Ovary (tissue), 9 donors: Measurements from ENCODE around the gene SHMT2. TPM values are rescaled to one million over a fixed set of nuclear protein-coding genes. Genes with fewer than 3 reads are reported as not detected.

Experiments
- DNase-seq, 5 donors: peaks; one replicate each; pipeline ENCODE4 v3.0.0-alpha.2; 2019 to 2020
- H3K27ac ChIP-seq, 2 donors: fragments of 200-600 bp; one replicate each; pipeline versions ENCODE4 v1.5.1 to v1.8.0; 2019 to 2022
- H3K27me3 ChIP-seq: fragments of 200-600 bp; one replicate; pipeline ENCODE4 v1.8.0; 2022
- H3K36me3 ChIP-seq: fragments of 200-600 bp; sonication (generic); one replicate; pipeline ENCODE4 v1.5.1; 2019
- H3K4me1 ChIP-seq: one replicate; pipeline ENCODE4 v1.8.1; 2013; ENCODE audit warnings: mild to moderate bottlenecking, moderate library complexity; ENCODE audit not compliant: insufficient read depth
- H3K4me3 ChIP-seq: fragments of 200-600 bp; sonication (generic); one replicate; pipeline ENCODE4 v1.5.1; 2017
- H3K9me3 ChIP-seq, 2 donors: fragments of 200-600 bp in 1 of 2; sonication (generic) in 1 of 2; one replicate each; pipeline versions ENCODE4 v1.5.1 to v1.8.1; 2013 to 2019; ENCODE audit warnings: mild to moderate bottlenecking in 1 of 2, moderate library complexity in 1 of 2
- EP300 ChIP-seq: sonication (generic); formaldehyde crosslinking; IDR thresholded peaks from one replicate; pipeline ENCODE4 v1.6.1; 2017; ENCODE audit warnings: antibody characterized with exemption
- POLR2A ChIP-seq: fragments of 450-650 bp; IDR thresholded peaks from one replicate; pipeline ENCODE4 v1.6.1; 2017; ENCODE audit warnings: antibody characterized with exemption, mild to moderate bottlenecking, moderate library complexity
- WGBS, 3 donors: extraction: QIAGEN DNeasy Blood & Tissue Kit in 1 of 3; methylation state at CpG; one replicate each; pipeline versions ENCODE4 v1.1.5 to v1.1.7; 2013 to 2017; 5-methylcytosine and 5-hydroxymethylcytosine counted together
- intact Hi-C, 4 donors: fragments of 100-400 bp; cut with DNase I; formaldehyde crosslinking; loops; one replicate each; pipeline versions ENCODE4 v1.11.0 to v1.15.1; 2022 to 2023
- polyA plus RNA-seq, 2 donors: library from polyadenylated mRNA; stranded (reverse); fragments of 200-250 nt in 1 of 2; fragments of 350-450 nt in 1 of 2; fragmentation: Illumina TruSeq in 1 of 2; extraction: RNeasy Lipid Tissue Mini Kit (QIAGEN cat#74804) in 1 of 2; gene quantifications; one replicate each; pipeline ENCODE4 v1.2.3, GENCODE V29; 2013 to 2014
- total RNA-seq, 7 donors: library from RNA; depleted of rRNA in 2 of 7; stranded (reverse); fragments of >200 nt in 2 of 7; fragmentation: NEBNext Ultra II Directional in 3 of 7; extraction: Animal tissue kit (Norgen Biotek cat#: 25700) in 3 of 7; gene quantifications; one replicate each; pipeline versions ENCODE4 v1.1.0 to v1.2.4, GENCODE V29; 2016 to 2023
- TF ChIP-seq, protein P1 (sequence below), 3 donors: fragments of 450-650 bp in 2 of 3; fragments of 200-600 bp in 1 of 3; IDR thresholded peaks; one replicate each; pipeline versions ENCODE4 v1.5.1 to v1.8.0; 2016 to 2022; ENCODE audit warnings: antibody characterized with exemption in 3 of 3, mild to moderate bottlenecking in 1 of 3
- donor health status: DM: no; HTN: no; CAD: no; lungs with moderate emphysema.
- donor health status: DM: no; HTN: no; CAD: no.
- donor health status: Bipolar disorder and iron deficiency.
- donor health status: DM: yes; HTN: yes; CAD: no.
- donor health status: DM: no; HTN: no; CAD: no.
- donor health status: DM: yes; HTN: yes; CAD: no.

SHMT2 gene
- total and polyA plus RNA-seq, 9 donors, result 23.0 to 185 (median 42.0) TPM

DNA sequence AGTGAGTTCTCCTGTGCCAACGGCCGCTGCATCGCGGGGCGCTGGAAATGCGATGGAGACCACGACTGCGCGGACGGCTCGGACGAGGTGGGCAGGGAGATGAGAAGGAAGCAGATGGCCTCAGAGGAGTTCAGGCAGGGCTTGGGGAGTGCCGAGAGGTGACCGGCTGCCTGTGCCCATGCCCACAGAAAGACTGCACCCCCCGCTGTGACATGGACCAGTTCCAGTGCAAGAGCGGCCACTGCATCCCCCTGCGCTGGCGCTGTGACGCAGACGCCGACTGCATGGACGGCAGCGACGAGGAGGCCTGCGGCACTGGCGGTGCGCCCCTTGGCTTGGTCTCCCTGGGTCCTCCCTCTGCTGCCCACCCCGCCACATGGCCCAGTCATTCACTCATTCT is 26.3 kb upstream of the SHMT2 start:
- Histone ChIP-seq H3K4me1 (no peaks in the 10 kb centered on the region), H3K4me3 (no peak overlapping the region), H3K27ac (no peak overlapping the region), H3K9me3 (no peaks in the 10 kb centered on the region), H3K36me3 (peaks cover under 1% of the 10 kb centered on the region), H3K27me3 (no peaks in the 10 kb centered on the region)
- DNase-seq, result no peak
- intact Hi-C loops, result no loop called here
- 92 to 94% (median 94%) methylated on average over 28 of the region's 28 CpGs for WGBS, 3 donors
- no peak for TF ChIP-seq POLR2A
- TF ChIP-seq, protein P1, sequence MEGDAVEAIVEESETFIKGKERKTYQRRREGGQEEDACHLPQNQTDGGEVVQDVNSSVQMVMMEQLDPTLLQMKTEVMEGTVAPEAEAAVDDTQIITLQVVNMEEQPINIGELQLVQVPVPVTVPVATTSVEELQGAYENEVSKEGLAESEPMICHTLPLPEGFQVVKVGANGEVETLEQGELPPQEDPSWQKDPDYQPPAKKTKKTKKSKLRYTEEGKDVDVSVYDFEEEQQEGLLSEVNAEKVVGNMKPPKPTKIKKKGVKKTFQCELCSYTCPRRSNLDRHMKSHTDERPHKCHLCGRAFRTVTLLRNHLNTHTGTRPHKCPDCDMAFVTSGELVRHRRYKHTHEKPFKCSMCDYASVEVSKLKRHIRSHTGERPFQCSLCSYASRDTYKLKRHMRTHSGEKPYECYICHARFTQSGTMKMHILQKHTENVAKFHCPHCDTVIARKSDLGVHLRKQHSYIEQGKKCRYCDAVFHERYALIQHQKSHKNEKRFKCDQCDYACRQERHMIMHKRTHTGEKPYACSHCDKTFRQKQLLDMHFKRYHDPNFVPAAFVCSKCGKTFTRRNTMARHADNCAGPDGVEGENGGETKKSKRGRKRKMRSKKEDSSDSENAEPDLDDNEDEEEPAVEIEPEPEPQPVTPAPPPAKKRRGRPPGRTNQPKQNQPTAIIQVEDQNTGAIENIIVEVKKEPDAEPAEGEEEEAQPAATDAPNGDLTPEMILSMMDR (IDR thresholded peaks at IDR 0.05), result no peak

DNA sequence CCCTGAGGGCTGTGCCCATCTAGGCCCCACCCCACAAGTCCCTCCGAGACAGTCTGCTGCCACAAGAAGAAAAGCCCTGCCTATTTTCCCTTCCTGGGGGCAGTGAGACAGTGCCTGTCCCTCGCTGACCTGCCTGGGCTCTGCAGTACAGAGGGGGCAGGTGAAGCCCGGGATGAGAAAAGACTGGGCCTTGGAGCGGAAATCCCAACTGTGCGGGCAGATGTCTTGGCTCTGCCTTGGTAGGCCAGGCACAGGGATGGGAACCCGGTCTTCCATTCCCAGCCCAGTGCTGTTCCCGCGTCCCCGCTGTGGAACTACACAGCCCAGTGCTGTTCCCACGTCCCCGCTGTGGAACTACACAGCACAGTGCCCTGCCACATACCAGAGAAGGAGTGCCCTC is 25.7 kb upstream of the SHMT2 start:
- 80 to 84% (median 82%) methylated on average over 11 of the region's 11 CpGs for WGBS, 3 donors

DNA sequence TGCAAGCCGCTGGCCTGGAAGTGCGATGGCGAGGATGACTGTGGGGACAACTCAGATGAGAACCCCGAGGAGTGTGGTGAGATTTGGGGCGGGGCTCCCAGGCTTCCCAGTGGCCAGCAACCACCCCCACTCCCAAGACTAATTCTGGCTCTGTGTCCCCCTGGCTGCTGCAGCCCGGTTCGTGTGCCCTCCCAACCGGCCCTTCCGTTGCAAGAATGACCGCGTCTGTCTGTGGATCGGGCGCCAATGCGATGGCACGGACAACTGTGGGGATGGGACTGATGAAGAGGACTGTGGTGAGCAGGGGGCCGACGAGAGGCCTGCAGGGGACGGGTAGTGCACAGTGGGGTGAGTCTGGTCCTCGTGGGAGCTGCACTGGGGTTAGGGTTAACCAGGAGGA is 25.1 kb upstream of the SHMT2 start:
- no peak for DNase-seq
- H3K9me3 ChIP-seq, result no peaks in the 10 kb centered on the region
- intact Hi-C loops, result no loop called here
- 84 to 85% (median 84%) methylated on average over 19 of the region's 19 CpGs for WGBS, 3 donors
- H3K27ac ChIP-seq, result no peak overlapping the region
- TF ChIP-seq, protein P1 (IDR thresholded peaks at IDR 0.05), result no peak
- TF ChIP-seq POLR2A (no peak), EP300 (no peak)
- no peaks in the 10 kb centered on the region for H3K4me1 ChIP-seq
- H3K27me3 ChIP-seq, result no peaks in the 10 kb centered on the region
- no peak overlapping the region for H3K4me3 ChIP-seq
- no peaks in the 10 kb centered on the region for H3K36me3 ChIP-seq

More for the DNA sequence above, 25.7 kb upstream of the SHMT2 start:
- Histone ChIP-seq H3K9me3 (no peaks in the 10 kb centered on the region), H3K4me1 (no peaks in the 10 kb centered on the region), H3K27me3 (no peaks in the 10 kb centered on the region), H3K4me3 (no peak overlapping the region), H3K36me3 (no peaks in the 10 kb centered on the region), H3K27ac (no peak overlapping the region)
- intact Hi-C loops, result no loop called here
- no peak for DNase-seq
- TF ChIP-seq, protein P1 (IDR thresholded peaks at IDR 0.05), result no peak
- TF ChIP-seq POLR2A (no peak), EP300 (no peak)

DNA sequence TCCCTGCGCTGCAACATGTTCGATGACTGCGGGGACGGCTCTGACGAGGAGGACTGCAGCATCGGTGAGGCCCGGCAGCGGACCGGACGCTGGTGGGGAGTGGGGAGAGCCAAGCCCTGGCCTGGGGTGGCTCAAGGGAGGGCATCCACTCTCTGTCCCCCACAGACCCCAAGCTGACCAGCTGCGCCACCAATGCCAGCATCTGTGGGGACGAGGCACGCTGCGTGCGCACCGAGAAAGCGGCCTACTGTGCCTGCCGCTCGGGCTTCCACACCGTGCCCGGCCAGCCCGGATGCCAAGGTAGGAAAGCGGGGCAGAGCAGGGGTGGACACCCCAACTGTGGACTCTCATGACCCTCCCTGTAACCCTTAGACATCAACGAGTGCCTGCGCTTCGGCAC is 24.3 kb upstream of the SHMT2 start:
- intact Hi-C loops, result no loop called here
- no peak for DNase-seq
- Histone ChIP-seq H3K4me3 (no peak overlapping the region), H3K36me3 (no peaks in the 10 kb centered on the region), H3K4me1 (no peaks in the 10 kb centered on the region), H3K27ac (no peak overlapping the region), H3K27me3 (no peaks in the 10 kb centered on the region), H3K9me3 (no peaks in the 10 kb centered on the region)
- WGBS, 3 donors, result 86 to 88% (median 88%) methylated on average over 26 of the region's 26 CpGs
- TF ChIP-seq EP300, result no peak
- no peak for TF ChIP-seq POLR2A
- TF ChIP-seq, protein P1 (IDR thresholded peaks at IDR 0.05), result no peak

DNA sequence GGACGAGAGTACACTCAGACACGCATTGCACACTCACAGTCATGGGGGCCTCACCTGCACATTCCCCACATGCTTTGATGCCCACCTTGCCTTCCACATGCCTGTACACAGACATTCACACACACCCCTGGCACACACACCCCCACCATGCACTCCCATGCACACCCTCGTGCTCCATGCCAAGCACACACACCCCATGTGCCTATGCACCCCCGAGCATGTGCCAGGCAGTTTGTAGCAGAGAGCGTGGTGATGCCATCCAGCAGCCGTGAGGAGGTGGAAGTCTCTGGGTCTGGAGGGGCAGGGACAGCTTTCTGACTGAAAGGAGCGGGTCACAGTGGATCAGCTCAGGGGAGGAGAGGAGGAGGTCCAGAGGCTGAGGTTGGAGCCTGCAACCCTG is 23.6 kb upstream of the SHMT2 start:
- Histone ChIP-seq H3K27ac (no peak overlapping the region), H3K9me3 (no peaks in the 10 kb centered on the region), H3K4me1 (no peaks in the 10 kb centered on the region), H3K27me3 (no peaks in the 10 kb centered on the region), H3K36me3 (no peaks in the 10 kb centered on the region), H3K4me3 (no peak overlapping the region)
- intact Hi-C loops, result no loop called here
- 80 to 85% (median 84%) methylated on average over 7 of the region's 7 CpGs for WGBS, 3 donors
- TF ChIP-seq, protein P1 (IDR thresholded peaks at IDR 0.05), result no peak
- TF ChIP-seq POLR2A (no peak), EP300 (no peak)
- no peak for DNase-seq
